Transverse colon (tissue), 4 donors: ENCODE data around the gene RIT2. TPM values are rescaled to one million over a fixed set of nuclear protein-coding genes. Genes with fewer than 3 reads are reported as not detected.

Experiments
- DNase-seq: peaks from one replicate; pipeline ENCODE4 v3.0.0-alpha.2; 2019
- H3K27ac ChIP-seq, 4 donors: fragments of 200-600 bp; sonication (generic); 2 replicates each; pipeline ENCODE4 v1.5.1; 2016 to 2018; ENCODE audit warnings: inconsistent platforms in 4 of 4
- H3K27me3 ChIP-seq: fragments of 200-600 bp; sonication (generic); 2 replicates; pipeline ENCODE4 v1.5.1; 2017; ENCODE audit warnings: inconsistent platforms
- H3K36me3 ChIP-seq, 4 donors: fragments of 200-600 bp; sonication (generic); 2 replicates each; pipeline ENCODE4 v1.5.1; 2017 to 2019; ENCODE audit warnings: inconsistent platforms in 4 of 4
- H3K4me1 ChIP-seq, 4 donors: fragments of 200-600 bp; sonication (generic); 2 replicates each; pipeline ENCODE4 v1.5.1; 2017 to 2020; ENCODE audit warnings: inconsistent platforms in 4 of 4
- H3K4me3 ChIP-seq, 4 donors: fragments of 200-600 bp; sonication (generic); 1 replicate in 1 of 4; 2 replicates in 3 of 4; pipeline versions ENCODE4 v1.5.1 to v1.6.1; 2017 to 2019; ENCODE audit warnings: inconsistent platforms in 4 of 4
- H3K9me3 ChIP-seq, 2 donors: fragments of 200-600 bp; sonication (generic); 2 replicates each; pipeline ENCODE4 v1.5.1; 2017 to 2019; ENCODE audit warnings: inconsistent platforms in 2 of 2
- EP300 ChIP-seq: sonication (generic); formaldehyde crosslinking; IDR thresholded peaks from one replicate; pipeline ENCODE4 v1.6.1; 2017; ENCODE audit warnings: antibody characterized with exemption, low read depth
- POLR2A ChIP-seq: fragments of 450-650 bp; IDR thresholded peaks from one replicate; pipeline ENCODE4 v1.6.1; 2016; ENCODE audit warnings: antibody characterized with exemption, mild to moderate bottlenecking, moderate library complexity
- POLR2AphosphoS5 ChIP-seq, 3 donors: sonication (generic); formaldehyde crosslinking; IDR thresholded peaks; one replicate each; pipeline ENCODE4 v1.6.1; 2016; ENCODE audit warnings: antibody characterized with exemption in 3 of 3
- WGBS, 2 donors: methylation state at CpG; one replicate each; pipeline ENCODE4 v1.1.5; 2018; ENCODE audit warnings: low coverage in 1 of 2; 5-methylcytosine and 5-hydroxymethylcytosine counted together
- in situ Hi-C, 4 donors: fragments of 200-750 bp; cut with MboI; loops; one replicate each; pipeline versions ENCODE4 v1.15.0 to v1.15.1; 2017; ENCODE audit warnings: low sequenced_read_pairs in 3 of 4, low pct_ligation_motif_present in 1 of 4, low pct_unique_long_range_greater_than_20kb in 1 of 4
- intact Hi-C: fragments of 100-400 bp; cut with DNase I; formaldehyde crosslinking; loops from one replicate; pipeline ENCODE4 v1.15.1; 2023; ENCODE audit warnings: low total_unique reads
- total RNA-seq, 4 donors: library from RNA; depleted of rRNA; stranded (reverse); fragments of >200 nt; gene quantifications; one replicate each; pipeline ENCODE4 v1.1.0, GENCODE V29; 2016
- TF ChIP-seq, protein P1 (sequence below), 5 experiments: fragments of 200-600 bp in 3 of 5; fragments of 450-650 bp in 2 of 5; sonication (generic) in 3 of 5; IDR thresholded peaks; 1 replicate in 2 of 5; 2 replicates in 3 of 5; pipeline ENCODE4 v1.5.1; 2016 to 2017; ENCODE audit warnings: antibody characterized with exemption in 5 of 5, inconsistent platforms in 3 of 5, mild to moderate bottlenecking in 2 of 5, moderate library complexity in 1 of 5

Gene RIT2
- total RNA-seq, 4 donors from 2014 or later = not detected

DNA sequence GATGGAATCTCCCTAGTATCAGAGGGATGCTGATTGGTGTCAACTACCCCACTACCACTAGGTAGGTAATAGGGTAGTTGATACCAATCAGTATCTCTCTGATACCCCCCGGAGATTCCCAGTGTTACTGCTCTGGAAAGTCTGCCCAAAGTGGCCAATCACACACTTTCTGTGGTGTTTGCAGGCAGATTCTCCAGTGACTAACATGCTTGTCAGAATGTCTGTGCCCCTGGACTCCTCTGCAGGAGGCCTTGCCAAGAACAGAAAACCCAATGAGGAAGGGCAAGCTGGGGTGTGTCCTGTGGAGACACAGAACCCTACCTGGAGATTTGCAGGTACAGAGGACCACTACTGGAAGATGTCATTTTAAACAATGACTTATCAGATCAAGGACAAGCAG lies 135.1 kb downstream of the RIT2 start:
- H3K27ac ChIP-seq = no peak overlapping the region
- intact Hi-C loops (no loop called here), in situ Hi-C loops (no loop called here)
- H3K36me3 ChIP-seq = no peaks in the 10 kb centered on the region
- DNase-seq = no peak
- no peaks in the 10 kb centered on the region for H3K9me3 ChIP-seq
- no peak overlapping the region for H3K4me3 ChIP-seq
- 86% methylated on average over 1 of the region's 1 CpG; no CpG with 5 or more reads in 1 of the 2 donors for WGBS, 2 donors
- H3K4me1 ChIP-seq = no peaks in the 10 kb centered on the region
- TF ChIP-seq POLR2A = no peak
- TF ChIP-seq, protein P1, sequence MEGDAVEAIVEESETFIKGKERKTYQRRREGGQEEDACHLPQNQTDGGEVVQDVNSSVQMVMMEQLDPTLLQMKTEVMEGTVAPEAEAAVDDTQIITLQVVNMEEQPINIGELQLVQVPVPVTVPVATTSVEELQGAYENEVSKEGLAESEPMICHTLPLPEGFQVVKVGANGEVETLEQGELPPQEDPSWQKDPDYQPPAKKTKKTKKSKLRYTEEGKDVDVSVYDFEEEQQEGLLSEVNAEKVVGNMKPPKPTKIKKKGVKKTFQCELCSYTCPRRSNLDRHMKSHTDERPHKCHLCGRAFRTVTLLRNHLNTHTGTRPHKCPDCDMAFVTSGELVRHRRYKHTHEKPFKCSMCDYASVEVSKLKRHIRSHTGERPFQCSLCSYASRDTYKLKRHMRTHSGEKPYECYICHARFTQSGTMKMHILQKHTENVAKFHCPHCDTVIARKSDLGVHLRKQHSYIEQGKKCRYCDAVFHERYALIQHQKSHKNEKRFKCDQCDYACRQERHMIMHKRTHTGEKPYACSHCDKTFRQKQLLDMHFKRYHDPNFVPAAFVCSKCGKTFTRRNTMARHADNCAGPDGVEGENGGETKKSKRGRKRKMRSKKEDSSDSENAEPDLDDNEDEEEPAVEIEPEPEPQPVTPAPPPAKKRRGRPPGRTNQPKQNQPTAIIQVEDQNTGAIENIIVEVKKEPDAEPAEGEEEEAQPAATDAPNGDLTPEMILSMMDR (IDR thresholded peaks at IDR 0.05) = no peak
- no peaks in the 10 kb centered on the region for H3K27me3 ChIP-seq

DNA sequence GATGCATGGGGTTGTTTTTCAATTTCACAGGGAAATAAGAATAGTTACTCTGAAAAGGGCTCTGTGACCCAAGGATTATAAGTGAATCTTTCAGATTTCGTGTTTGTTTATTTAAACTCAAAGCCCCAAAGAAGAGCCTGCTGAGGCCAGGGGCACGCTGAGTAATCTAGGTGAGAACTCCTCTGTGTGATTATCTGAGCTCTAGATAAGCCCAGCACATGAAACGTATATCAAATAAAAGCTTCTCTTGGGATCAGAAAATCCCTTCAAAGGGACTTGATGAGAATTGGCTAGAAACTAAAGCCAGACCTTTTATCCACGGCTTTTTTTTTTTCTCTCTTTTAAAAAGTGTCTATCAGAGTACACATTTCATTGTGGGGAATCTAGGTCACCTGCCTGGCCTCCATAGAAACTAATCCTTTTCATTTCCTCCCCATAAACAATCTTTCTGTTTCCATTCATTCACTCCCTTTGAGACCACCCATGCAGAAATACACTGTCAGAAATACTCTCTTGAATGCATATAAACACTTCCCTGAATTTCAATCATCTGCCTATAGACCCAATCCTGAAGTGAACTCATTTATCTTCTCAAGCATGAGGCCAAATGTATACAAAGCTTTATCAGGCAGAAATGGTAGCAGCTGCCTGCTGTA lies 137.4 kb downstream of the RIT2 start:
- no peak for TF ChIP-seq POLR2A
- intact Hi-C loops (no loop called here), in situ Hi-C loops (no loop called here)
- Histone ChIP-seq H3K9me3 (no peaks in the 10 kb centered on the region), H3K4me1 (no peaks in the 10 kb centered on the region), H3K27ac (no peak overlapping the region), H3K27me3 (no peaks in the 10 kb centered on the region), H3K4me3 (no peak overlapping the region), H3K36me3 (no peaks in the 10 kb centered on the region)
- WGBS, 2 donors = 27 to 36% methylated on average over 2 to 4 of the region's 4 CpGs
- no peak for DNase-seq

DNA sequence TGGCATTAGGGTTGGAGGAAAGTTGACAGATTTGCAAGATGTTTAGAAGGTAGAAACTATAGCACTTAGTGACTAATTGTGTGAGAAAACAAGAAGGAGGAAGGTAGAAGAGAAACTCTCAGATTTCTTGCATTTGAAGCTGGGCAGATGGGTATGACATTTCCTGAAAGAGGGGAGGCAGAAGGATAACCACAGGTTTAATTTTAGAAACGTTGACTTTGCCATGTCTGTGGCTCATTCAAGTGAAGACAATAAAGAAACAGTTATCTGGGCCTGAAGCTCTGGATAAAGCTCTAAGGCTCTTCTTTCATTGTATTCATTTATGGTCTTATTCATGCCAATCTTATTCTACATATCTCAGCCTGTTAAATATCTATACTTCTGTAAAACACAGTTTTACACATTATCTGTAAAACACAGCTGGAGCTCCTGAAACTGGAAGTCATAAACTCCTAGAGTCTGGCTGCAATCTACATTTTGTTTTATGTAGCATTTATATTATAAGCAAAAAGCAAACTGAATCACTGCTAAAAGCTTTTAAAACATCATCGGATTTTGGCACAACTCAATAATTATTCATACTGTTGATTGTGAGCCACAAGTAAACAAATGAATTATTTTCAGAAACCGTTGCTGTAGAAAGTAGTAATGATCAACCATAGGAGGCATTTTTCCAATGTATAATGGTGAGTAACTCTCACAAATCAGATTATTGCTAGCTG lies 138.5 kb downstream of the RIT2 start:
- intact Hi-C loops (no loop called here), in situ Hi-C loops (no loop called here)
- no peak overlapping the region for H3K27ac ChIP-seq
- no peak for DNase-seq
- no peaks in the 10 kb centered on the region for H3K4me1 ChIP-seq
- WGBS, 2 donors = 20 to 28% methylated on average over 3 of the region's 3 CpGs
- no peaks in the 10 kb centered on the region for H3K9me3 ChIP-seq
- H3K36me3 ChIP-seq = no peaks in the 10 kb centered on the region
- H3K27me3 ChIP-seq = no peaks in the 10 kb centered on the region
- TF ChIP-seq EP300 (no peak), POLR2A (no peak), POLR2AphosphoS5 (IDR thresholded peaks at IDR 0.05) (no peak)
- TF ChIP-seq, protein P1 (IDR thresholded peaks at IDR 0.05) = no peak
- no peak overlapping the region for H3K4me3 ChIP-seq

DNA sequence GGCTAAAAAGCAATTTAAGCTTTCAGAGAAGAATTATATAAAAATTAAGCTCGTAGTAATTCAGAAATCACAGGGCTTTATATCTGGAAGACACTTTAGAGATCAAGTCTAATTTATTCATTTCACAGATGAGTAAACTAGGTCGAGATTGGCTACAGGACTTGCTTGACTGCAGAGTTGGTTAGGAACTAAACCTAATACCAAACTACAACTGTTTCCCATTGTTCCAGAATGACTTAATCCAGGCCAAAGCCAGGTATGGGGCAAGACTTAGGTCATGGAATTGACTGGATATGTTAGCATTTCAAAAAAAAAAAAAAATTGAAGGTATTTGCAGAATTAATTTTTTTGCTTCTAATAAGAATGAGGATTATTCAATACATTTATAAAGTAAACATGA lies 146.1 kb downstream of the RIT2 start:
- WGBS, 2 donors = 49 to 56% methylated on average over 2 of the region's 2 CpGs
- H3K9me3 ChIP-seq = no peaks in the 10 kb centered on the region
- no peak for DNase-seq
- H3K36me3 ChIP-seq = no peaks in the 10 kb centered on the region
- intact Hi-C loops (no loop called here), in situ Hi-C loops (loop anchor here in 1 of 4 donors (25.0 kb wide), 1 partner anchor 93 kb away; no protein-coding TSS in a partner anchor)
- H3K27ac ChIP-seq = no peak overlapping the region
- no peaks in the 10 kb centered on the region for H3K27me3 ChIP-seq
- H3K4me3 ChIP-seq = no peak overlapping the region
- TF ChIP-seq, protein P1 (IDR thresholded peaks at IDR 0.05) = no peak
- TF ChIP-seq EP300 = no peak
- no peak for TF ChIP-seq POLR2A
- no peak for TF ChIP-seq POLR2AphosphoS5 (IDR thresholded peaks at IDR 0.05)
- H3K4me1 ChIP-seq = no peaks in the 10 kb centered on the region
